HepG2 (cell line): ENCODE results near the gene PLA2G4B. TPM values are rescaled to one million over a fixed set of nuclear protein-coding genes. Genes with fewer than 3 reads are reported as not detected.

Experiments used
- ATAC-seq: fragments of 200-7000 bp; cut with Tn5 transposase; 3 replicates; pipeline ENCODE4 v1.9.1; 2020; ENCODE audit warnings: mild to moderate bottlenecking, moderate library complexity
- BruUV-seq: library from RNA; stranded (reverse); fragments of 400-500 nt; replicated peaks from 2 replicates; lab custom pipeline; 2021; lab: Mats Ljungman, UMichigan
- CTCF ChIA-PET: fragments of 300-600 bp; formaldehyde crosslinking; extraction: SDS; loops from one replicate; lab custom pipeline; 2021; ENCODE audit warnings: low total read pairs, inconsistent platforms, low intra/inter-chr PET ratio; lab: Yijun Ruan, JAX
- POLR2A ChIA-PET: fragments of 350-600 bp; sonication (Branson Sonifier 250); formaldehyde crosslinking; loops from one replicate; lab custom pipeline; 2020; ENCODE audit warnings: antibody characterized with exemption, inconsistent platforms; lab: Yijun Ruan, JAX
- DNase-seq: peaks from one replicate; pipeline ENCODE4 v3.0.0-alpha.2; 2015; ENCODE audit warnings: low spot score
- FAIRE-seq: peaks from 3 replicates; lab custom pipeline; 2011; peaks lifted over from hg19 to GRCh38; lab: Jason Lieb, UNC
- H2AFZ ChIP-seq: one replicate; pipeline ENCODE4 v1.6.1; 2011; ENCODE audit warnings: low read length, inconsistent platforms
- H3K27ac ChIP-seq: fragments of 300-600 bp; 3 replicates; pipeline ENCODE4 v1.8.0; 2011; ENCODE audit warnings: mixed run types, mild to moderate bottlenecking, mixed read lengths, low read length, inconsistent platforms; ENCODE audit not compliant: insufficient read depth; ENCODE audit errors: extremely low read length
- H3K27me3 ChIP-seq, 2 experiments: fragments of 200-600 bp in 1 of 2; 2 replicates in 1 of 2; 3 replicates in 1 of 2; pipeline versions ENCODE4 v1.6.0 to v1.8.0; 2011; ENCODE audit warnings: low read length in 2 of 2, mild to moderate bottlenecking in 2 of 2, moderate library complexity in 2 of 2, inconsistent platforms in 1 of 2; ENCODE audit not compliant: insufficient read depth in 2 of 2, control insufficient read depth in 1 of 2
- H3K36me3 ChIP-seq, 2 experiments: fragments of 200-600 bp in 1 of 2; replicated peaks in 1 of 2; 2 replicates in 1 of 2; 3 replicates in 1 of 2; pipeline versions ENCODE4 v1.5.1 to v1.8.0; 2011; ENCODE audit warnings: low read length in 2 of 2, inconsistent platforms in 1 of 2; ENCODE audit not compliant: insufficient read depth in 2 of 2, control insufficient read depth in 1 of 2
- H3K4me1 ChIP-seq: 2 replicates; pipeline ENCODE4 v1.5.1; 2012; ENCODE audit warnings: low read length, inconsistent platforms; ENCODE audit not compliant: insufficient read depth
- H3K4me2 ChIP-seq: 2 replicates; pipeline ENCODE4 v1.6.0; 2011; ENCODE audit warnings: low read depth, low read length, inconsistent platforms
- H3K4me3 ChIP-seq, 3 experiments: fragments of 200-600 bp in 1 of 3; sonication (generic), shearing (Covaris generic) in 1 of 3; replicated peaks in 1 of 3; 2 replicates each; pipeline ENCODE4 v1.5.1; 2011 to 2016; ENCODE audit warnings: low read length in 3 of 3, inconsistent platforms in 2 of 3, low read depth in 2 of 3, mild to moderate bottlenecking in 2 of 3, control low read depth in 1 of 3, mixed read lengths in 1 of 3; ENCODE audit not compliant: insufficient read depth in 1 of 3
- H3K79me2 ChIP-seq: one replicate; pipeline ENCODE4 v1.6.1; 2011; ENCODE audit warnings: low read length, inconsistent platforms; ENCODE audit not compliant: insufficient read depth
- H3K9ac ChIP-seq: 2 replicates; pipeline ENCODE4 v1.6.0; 2011; ENCODE audit warnings: mild to moderate bottlenecking, low read depth, low read length, inconsistent platforms; ENCODE audit not compliant: insufficient read depth
- H3K9me3 ChIP-seq: 2 replicates; pipeline ENCODE4 v1.5.1; 2012; ENCODE audit warnings: mild to moderate bottlenecking, low read length
- H4K20me1 ChIP-seq: 2 replicates; pipeline ENCODE4 v1.6.0; 2011; ENCODE audit warnings: inconsistent platforms, mild to moderate bottlenecking, low read length, moderate library complexity; ENCODE audit not compliant: insufficient read depth
- AGO1 ChIP-seq: fragments of 200-400 bp; formaldehyde crosslinking; IDR thresholded peaks from 2 replicates; pipeline ENCODE4 v1.6.1; 2017; ENCODE audit warnings: mild to moderate bottlenecking, low read depth, low read length, moderate library complexity; ENCODE audit not compliant: poor library complexity, severe bottlenecking
- AGO2 ChIP-seq: fragments of 200-400 bp; formaldehyde crosslinking; optimal IDR thresholded peaks from 2 replicates; pipeline ENCODE3; 2017; ENCODE audit warnings: mild to moderate bottlenecking, low read depth, low read length, moderate library complexity
- AKAP8 ChIP-seq: sonication (generic); formaldehyde crosslinking; IDR thresholded peaks from 2 replicates; pipeline ENCODE4 v1.5.1; 2020; ENCODE audit warnings: mild to moderate bottlenecking, missing genetic modification reagents
- CEBPB ChIP-seq: IDR thresholded peaks from 2 replicates; pipeline ENCODE4 v1.6.1; 2011; ENCODE audit warnings: low read depth, low read length, improper control_type of control experiment, borderline replicate concordance
- SALL1 ChIP-seq: sonication (generic); formaldehyde crosslinking; IDR thresholded peaks from 2 replicates; pipeline ENCODE4 v1.8.0; 2022; ENCODE audit warnings: mild to moderate bottlenecking, missing genetic modification reagents
- SIN3A ChIP-seq: IDR thresholded peaks from 2 replicates; pipeline ENCODE4 v1.6.1; 2011; ENCODE audit warnings: low read depth, mild to moderate bottlenecking, control low read depth, low read length, borderline replicate concordance
- WGBS: methylation state at CpG from one replicate; pipeline ENCODE4 v1.1.6; 2017; ENCODE audit warnings: low lambda C conversion rate; 5-methylcytosine and 5-hydroxymethylcytosine counted together
- in situ Hi-C: cut with HindIII; loops from 2 replicates; pipeline ENCODE4 v1.10.0; 2017; ENCODE audit warnings: low pct_unique_long_range_greater_than_20kb; ENCODE audit not compliant: extremely low pct_ligation_motif_present
- intact Hi-C: fragments of 100-400 bp; cut with micrococcal nuclease; formaldehyde crosslinking; loops from one replicate; pipeline ENCODE4 v1.10.0; 2022; ENCODE audit not compliant: unreplicated experiment
- polyA plus RNA-seq, 8 experiments: library from polyadenylated mRNA; depleted of rRNA in 3 of 8; stranded (reverse) in 7 of 8; unstranded in 1 of 8; fragments of >200 nt; fragmentation: Illumina TruSeq in 4 of 8; extraction: Trizol in 4 of 8; gene quantifications; 2 replicates each; pipeline versions ENCODE4 v1.2.1 to v1.2.3, GENCODE V29; 2011 to 2016; ENCODE audit warnings: low read depth in 4 of 8, missing spikeins in 1 of 8, mixed read lengths in 1 of 8; ENCODE audit not compliant: insufficient read depth in 1 of 8
- total RNA-seq, 5 experiments: library from RNA; depleted of rRNA; stranded (reverse); fragments of >200 nt; fragmentation: Illumina TruSeq; extraction: Trizol; gene quantifications; 2 replicates each; pipeline ENCODE4 v1.2.3, GENCODE V29; 2016; ENCODE audit warnings: low read depth in 1 of 5
- TF ChIP-seq, protein P1 (sequence below): IDR thresholded peaks from 2 replicates; pipeline ENCODE4 v1.6.1; 2018; ENCODE audit warnings: missing genetic modification reagents
- TF ChIP-seq, protein P2 (sequence below): sonication (generic); formaldehyde crosslinking; IDR thresholded peaks from 2 replicates; pipeline ENCODE4 v1.5.0; 2020; ENCODE audit warnings: mild to moderate bottlenecking, low read depth, missing genetic modification reagents, borderline replicate concordance

PLA2G4B gene
- total and polyA plus RNA-seq, 2 of the 13 experiments (the other 11 are each of a cell fraction or from before 2014, with no cell fraction given) = 5.1 to 8.0 TPM

DNA sequence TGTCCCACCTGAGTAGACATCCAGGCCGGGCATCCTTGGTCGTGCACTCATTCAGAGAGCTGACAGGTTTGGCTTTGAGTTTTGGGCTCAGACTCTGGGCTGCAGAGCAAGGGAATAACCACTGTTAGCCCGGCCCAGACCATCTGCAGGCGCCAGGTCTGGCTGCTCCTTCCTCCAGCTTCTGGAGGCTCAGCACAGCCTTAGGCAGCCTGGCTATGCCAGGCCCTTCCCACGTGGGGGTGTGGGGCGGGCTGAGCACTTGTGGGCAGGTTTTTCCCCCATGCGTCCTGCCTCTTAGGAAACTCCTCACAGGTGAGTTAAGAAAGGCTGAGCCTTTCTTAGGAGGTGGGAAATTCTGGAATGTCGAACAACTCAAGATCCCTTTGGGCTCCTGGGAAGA is 11.2 kb downstream of the PLA2G4B start (continued):
- 0 out of 2 replicates have a peak, but pooled peaks have one; percentile 8 for TF ChIP-seq AKAP8 (CRISPR knock-in tag)
- TF ChIP-seq, protein P1, sequence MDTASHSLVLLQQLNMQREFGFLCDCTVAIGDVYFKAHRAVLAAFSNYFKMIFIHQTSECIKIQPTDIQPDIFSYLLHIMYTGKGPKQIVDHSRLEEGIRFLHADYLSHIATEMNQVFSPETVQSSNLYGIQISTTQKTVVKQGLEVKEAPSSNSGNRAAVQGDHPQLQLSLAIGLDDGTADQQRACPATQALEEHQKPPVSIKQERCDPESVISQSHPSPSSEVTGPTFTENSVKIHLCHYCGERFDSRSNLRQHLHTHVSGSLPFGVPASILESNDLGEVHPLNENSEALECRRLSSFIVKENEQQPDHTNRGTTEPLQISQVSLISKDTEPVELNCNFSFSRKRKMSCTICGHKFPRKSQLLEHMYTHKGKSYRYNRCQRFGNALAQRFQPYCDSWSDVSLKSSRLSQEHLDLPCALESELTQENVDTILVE (CRISPR knock-in tag) = no peak
- TF ChIP-seq, protein P2, sequence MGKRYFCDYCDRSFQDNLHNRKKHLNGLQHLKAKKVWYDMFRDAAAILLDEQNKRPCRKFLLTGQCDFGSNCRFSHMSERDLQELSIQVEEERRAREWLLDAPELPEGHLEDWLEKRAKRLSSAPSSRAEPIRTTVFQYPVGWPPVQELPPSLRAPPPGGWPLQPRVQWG (CRISPR knock-in tag) = no peak

DNA sequence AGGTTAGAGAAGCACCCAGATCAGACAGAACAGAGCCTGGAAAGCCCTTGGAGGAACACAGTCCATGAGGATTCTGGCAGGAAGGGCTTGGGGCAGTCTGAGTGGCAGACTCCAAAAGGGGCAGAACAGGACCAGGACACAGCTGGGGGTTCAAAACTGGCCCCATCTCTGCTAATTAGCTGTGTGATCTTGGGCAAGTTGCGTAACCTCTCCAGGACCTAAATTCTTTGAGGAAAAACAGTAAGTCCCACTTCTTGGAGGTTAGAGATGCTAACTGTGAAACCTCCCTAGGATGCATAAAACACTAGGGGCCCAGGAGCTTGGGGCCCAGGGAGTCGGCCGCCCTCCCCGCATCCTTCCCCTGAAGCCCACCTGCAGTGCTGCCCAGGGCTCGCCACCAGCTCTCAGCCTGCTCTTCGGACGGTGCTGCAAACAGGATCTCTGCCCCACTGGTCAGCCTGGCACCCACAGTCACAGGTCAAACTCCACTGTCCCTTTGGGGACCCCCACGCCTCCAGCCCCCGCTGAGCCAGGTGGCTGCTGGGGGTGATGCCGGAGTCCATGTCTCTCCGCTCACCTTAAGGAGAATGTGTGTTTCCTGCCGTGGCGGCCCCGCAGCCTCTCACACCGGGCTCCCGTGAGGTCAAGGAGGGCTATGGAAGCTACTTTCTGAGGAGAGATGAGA is 12.0 kb downstream of the PLA2G4B start:
- H3K27ac ChIP-seq = no peak overlapping the region
- FAIRE-seq = no peak
- DNase-seq = no peak
- H4K20me1 ChIP-seq = no peaks in the 10 kb centered on the region; the same call in 1 of the 2 replicates
- ChIA-PET CTCF (no interaction called here), POLR2A (interaction anchor here (1.5 kb wide), 1 partner anchor 14 kb away, joined by 3 read pairs; no protein-coding TSS in a partner anchor)
- H3K4me1 ChIP-seq = no peaks in the 10 kb centered on the region
- no peak overlapping the region for H2AFZ ChIP-seq
- 72% methylated on average over 4 of the region's 16 CpGs for WGBS
- TF ChIP-seq SIN3A (no peak), AGO1 (peak; percentile 76), SALL1 (CRISPR knock-in tag) (no peak), CEBPB (peak; percentile 70), AGO2 (peak; percentile 58)
- no peaks in the 10 kb centered on the region for H3K9me3 ChIP-seq
- in situ Hi-C loops = no loop called here
- no peak overlapping the region for H3K4me2 ChIP-seq
- peaks cover 5 to 9% of the 10 kb centered on the region in 2 experiments; a peak in 4 of 5 replicates for H3K27me3 ChIP-seq
- ATAC-seq = no peak
- BruUV-seq = no TSS peak
- peaks cover 3 to 5% of the 10 kb centered on the region in 2 experiments; a peak in 1 of 5 replicates for H3K36me3 ChIP-seq
- no peaks in the 10 kb centered on the region for H3K79me2 ChIP-seq
- no peak overlapping the region for H3K4me3 ChIP-seq
- no peak overlapping the region for H3K9ac ChIP-seq
- intact Hi-C loops = no loop called here
